Measurements from ENCODE around the gene ABHD10. TPM values are rescaled to one million over a fixed set of nuclear protein-coding genes. Genes with fewer than 3 reads are reported as not detected.

ABHD10 gene
- total RNA-seq, 1 donor from 2014 or later = 18.7 TPM

GRCh38 chr3:111975131-111975530 lies 3.7 kb upstream of the ABHD10 start:
- DNase-seq (ENCODE audit: low spot score) = no peak
- Mint-ChIP-seq H3K4me3 (ENCODE audit: unreplicated experiment) (no peak overlapping the region), H3K27ac (ENCODE audit: unreplicated experiment) (no peak overlapping the region), H3K36me3 (ENCODE audit: low read depth, unreplicated experiment) (no peaks in the 10 kb centered on the region), H3K4me1 (ENCODE audit: unreplicated experiment) (peaks cover 7% of the 10 kb centered on the region), H3K27me3 (ENCODE audit: unreplicated experiment) (peaks cover 3% of the 10 kb centered on the region), H3K9me3 (ENCODE audit: unreplicated experiment) (no peaks in the 10 kb centered on the region)
- TF ChIP-seq, protein P1, sequence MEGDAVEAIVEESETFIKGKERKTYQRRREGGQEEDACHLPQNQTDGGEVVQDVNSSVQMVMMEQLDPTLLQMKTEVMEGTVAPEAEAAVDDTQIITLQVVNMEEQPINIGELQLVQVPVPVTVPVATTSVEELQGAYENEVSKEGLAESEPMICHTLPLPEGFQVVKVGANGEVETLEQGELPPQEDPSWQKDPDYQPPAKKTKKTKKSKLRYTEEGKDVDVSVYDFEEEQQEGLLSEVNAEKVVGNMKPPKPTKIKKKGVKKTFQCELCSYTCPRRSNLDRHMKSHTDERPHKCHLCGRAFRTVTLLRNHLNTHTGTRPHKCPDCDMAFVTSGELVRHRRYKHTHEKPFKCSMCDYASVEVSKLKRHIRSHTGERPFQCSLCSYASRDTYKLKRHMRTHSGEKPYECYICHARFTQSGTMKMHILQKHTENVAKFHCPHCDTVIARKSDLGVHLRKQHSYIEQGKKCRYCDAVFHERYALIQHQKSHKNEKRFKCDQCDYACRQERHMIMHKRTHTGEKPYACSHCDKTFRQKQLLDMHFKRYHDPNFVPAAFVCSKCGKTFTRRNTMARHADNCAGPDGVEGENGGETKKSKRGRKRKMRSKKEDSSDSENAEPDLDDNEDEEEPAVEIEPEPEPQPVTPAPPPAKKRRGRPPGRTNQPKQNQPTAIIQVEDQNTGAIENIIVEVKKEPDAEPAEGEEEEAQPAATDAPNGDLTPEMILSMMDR (IDR thresholded peaks at IDR 0.05; ENCODE audit: unreplicated experiment) = no peak

DNA sequence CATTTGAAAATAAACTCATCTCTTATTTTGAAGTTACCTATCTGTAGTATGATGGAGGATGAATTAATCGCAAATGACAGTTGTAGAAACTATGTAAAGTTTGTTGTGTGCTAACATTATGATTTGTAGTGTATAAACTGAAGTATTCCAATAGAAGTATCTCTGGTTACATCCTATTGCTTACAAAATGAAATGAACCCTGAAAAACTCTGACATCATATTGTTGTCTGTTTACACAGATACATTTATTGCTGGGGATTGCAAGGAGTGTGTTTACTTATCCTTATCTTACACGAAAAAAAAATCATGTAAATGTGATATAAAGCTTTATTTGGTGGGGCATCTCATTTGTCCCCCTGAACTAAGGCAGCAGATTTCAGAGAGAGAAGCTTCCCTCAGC lies 2.6 kb upstream of the ABHD10 start:
- H3K4me1 Mint-ChIP-seq (ENCODE audit: unreplicated experiment) = peaks cover 7% of the 10 kb centered on the region
- TF ChIP-seq, protein P1 (IDR thresholded peaks at IDR 0.05; ENCODE audit: unreplicated experiment) = no peak
- H3K4me3 Mint-ChIP-seq (ENCODE audit: unreplicated experiment) = no peak overlapping the region
- no peak overlapping the region for H3K27ac Mint-ChIP-seq (ENCODE audit: unreplicated experiment)
- H3K27me3 Mint-ChIP-seq (ENCODE audit: unreplicated experiment) = peaks cover 3% of the 10 kb centered on the region
- H3K9me3 Mint-ChIP-seq (ENCODE audit: unreplicated experiment) = no peaks in the 10 kb centered on the region
- no peaks in the 10 kb centered on the region for H3K36me3 Mint-ChIP-seq (ENCODE audit: low read depth, unreplicated experiment)
- no peak for DNase-seq (ENCODE audit: low spot score)

- Mint-ChIP-seq H3K4me1 (ENCODE audit: unreplicated experiment) (peaks cover 7% of the 10 kb centered on the region), H3K27me3 (ENCODE audit: unreplicated experiment) (peaks cover 3% of the 10 kb centered on the region), H3K36me3 (ENCODE audit: low read depth, unreplicated experiment) (no peaks in the 10 kb centered on the region), H3K9me3 (ENCODE audit: unreplicated experiment) (no peaks in the 10 kb centered on the region), H3K27ac (ENCODE audit: unreplicated experiment) (no peak overlapping the region), H3K4me3 (ENCODE audit: unreplicated experiment) (peak overlapping the region; percentile 91)
- no peak for DNase-seq (ENCODE audit: low spot score)
- TF ChIP-seq, protein P1 (IDR thresholded peaks at IDR 0.05; ENCODE audit: unreplicated experiment) = no peak
These were observed 710 bp downstream of the ABHD10 start for GRCh38 chr3:111979434-111980038.

GRCh38 chr3:111980716-111981456 lies 2.1 kb downstream of the ABHD10 start:
- Mint-ChIP-seq H3K36me3 (ENCODE audit: low read depth, unreplicated experiment) (no peaks in the 10 kb centered on the region), H3K4me3 (ENCODE audit: unreplicated experiment) (no peak overlapping the region)
- TF ChIP-seq, protein P1 (IDR thresholded peaks at IDR 0.05; ENCODE audit: unreplicated experiment) = no peak

GRCh38 chr3:111981457-111981763 lies 2.6 kb downstream of the ABHD10 start:
- peaks cover 7% of the 10 kb centered on the region for H3K4me1 Mint-ChIP-seq (ENCODE audit: unreplicated experiment)
- no peaks in the 10 kb centered on the region for H3K36me3 Mint-ChIP-seq (ENCODE audit: low read depth, unreplicated experiment)
- no peak for DNase-seq (ENCODE audit: low spot score)
- no peak overlapping the region for H3K27ac Mint-ChIP-seq (ENCODE audit: unreplicated experiment)
- H3K9me3 Mint-ChIP-seq (ENCODE audit: unreplicated experiment) = no peaks in the 10 kb centered on the region
- H3K27me3 Mint-ChIP-seq (ENCODE audit: unreplicated experiment) = peaks cover 3% of the 10 kb centered on the region
- no peak overlapping the region for H3K4me3 Mint-ChIP-seq (ENCODE audit: unreplicated experiment)
- TF ChIP-seq, protein P1 (IDR thresholded peaks at IDR 0.05; ENCODE audit: unreplicated experiment) = no peak

More at GRCh38 chr3:111980716-111981456, 2.1 kb downstream of the ABHD10 start:
- DNase-seq (ENCODE audit: low spot score) = no peak
- H3K4me1 Mint-ChIP-seq (ENCODE audit: unreplicated experiment) = peaks cover 7% of the 10 kb centered on the region
- no peak overlapping the region for H3K27ac Mint-ChIP-seq (ENCODE audit: unreplicated experiment)
- peaks cover 3% of the 10 kb centered on the region for H3K27me3 Mint-ChIP-seq (ENCODE audit: unreplicated experiment)
- H3K9me3 Mint-ChIP-seq (ENCODE audit: unreplicated experiment) = no peaks in the 10 kb centered on the region
